Measurements from ENCODE around the gene UGT1A10.

UGT1A10 gene

GRCh38 chr2:233789554-233789953 is 153.3 kb downstream of the UGT1A10 start:
- no peak for DNase-seq

DNA sequence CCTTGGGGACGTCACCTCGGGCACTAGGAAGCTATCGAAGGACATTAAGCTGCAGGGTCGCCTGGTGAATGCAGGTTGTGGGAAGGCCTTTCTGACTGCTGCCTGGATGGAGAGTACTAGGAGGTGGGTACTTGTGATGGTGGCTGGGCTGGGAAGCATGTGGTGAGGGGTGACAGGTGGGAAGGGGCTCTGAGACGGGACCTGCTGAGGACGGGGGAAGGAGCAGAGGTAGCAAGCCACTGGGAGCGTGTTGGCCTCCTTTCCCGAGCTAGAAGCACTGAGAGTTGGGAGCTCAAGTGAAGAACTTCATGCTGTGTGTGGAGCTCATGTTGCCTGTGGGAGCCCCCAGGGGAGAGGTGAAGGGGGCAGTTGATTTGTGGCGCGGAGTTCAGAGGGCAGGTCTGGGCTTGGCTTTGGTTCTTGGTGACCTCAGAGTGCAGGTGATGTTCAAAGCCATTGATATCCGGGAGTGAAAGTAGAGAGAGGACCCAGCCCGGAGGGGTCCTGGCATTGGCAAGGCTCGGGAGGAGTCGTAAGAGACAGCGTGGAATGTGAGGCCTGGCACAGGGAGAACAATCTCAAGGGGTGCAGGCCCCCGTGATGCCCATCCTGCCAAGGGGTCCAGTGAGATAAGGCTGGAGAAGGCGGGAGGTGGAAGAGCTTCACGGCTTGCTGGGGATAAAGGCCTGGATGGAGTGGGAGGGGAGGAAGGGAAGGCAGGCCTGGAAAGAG is 155.1 kb downstream of the UGT1A10 start:
- no peak for DNase-seq

GRCh38 chr2:233791883-233792329 is 155.7 kb downstream of the UGT1A10 start:
- DNase-seq, result no peak

GRCh38 chr2:233792720-233793119 is 156.5 kb downstream of the UGT1A10 start:
- DNase-seq, result no peak

DNA sequence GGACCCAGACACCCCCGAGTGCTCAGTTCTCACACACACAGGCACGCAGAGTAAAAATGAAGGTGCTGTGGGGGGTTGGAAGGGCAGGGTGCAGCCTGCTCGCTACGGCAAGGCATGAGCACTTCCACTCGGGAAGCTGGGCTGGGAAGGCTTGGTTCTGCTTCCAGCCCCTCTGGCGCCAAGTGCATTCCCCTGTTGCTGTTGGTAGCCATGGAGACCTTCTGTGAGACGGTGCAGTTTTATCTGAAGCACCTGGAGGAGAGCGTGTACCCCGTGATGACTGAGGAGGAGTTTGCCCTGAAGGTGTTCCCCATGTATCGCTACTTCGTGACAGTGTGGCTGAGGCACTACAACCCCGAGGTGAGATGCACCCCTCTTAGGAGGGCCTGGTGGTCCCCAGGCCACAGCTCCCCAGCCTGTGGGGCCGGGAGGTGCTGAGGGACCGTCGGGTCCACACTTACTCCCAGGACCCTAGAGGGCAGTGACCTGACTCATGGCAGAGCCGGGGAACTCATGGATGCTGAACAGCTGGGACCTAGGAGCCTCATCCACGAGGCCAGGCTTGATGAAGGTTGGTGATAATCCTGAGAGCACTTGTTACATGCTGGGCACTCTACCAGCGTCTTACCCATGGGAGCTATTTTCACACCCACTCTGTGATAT is 157.3 kb downstream of the UGT1A10 start:
- no peak for DNase-seq

- no peak for DNase-seq
Observed at GRCh38 chr2:233794128-233794658, 157.9 kb downstream of the UGT1A10 start.

DNA sequence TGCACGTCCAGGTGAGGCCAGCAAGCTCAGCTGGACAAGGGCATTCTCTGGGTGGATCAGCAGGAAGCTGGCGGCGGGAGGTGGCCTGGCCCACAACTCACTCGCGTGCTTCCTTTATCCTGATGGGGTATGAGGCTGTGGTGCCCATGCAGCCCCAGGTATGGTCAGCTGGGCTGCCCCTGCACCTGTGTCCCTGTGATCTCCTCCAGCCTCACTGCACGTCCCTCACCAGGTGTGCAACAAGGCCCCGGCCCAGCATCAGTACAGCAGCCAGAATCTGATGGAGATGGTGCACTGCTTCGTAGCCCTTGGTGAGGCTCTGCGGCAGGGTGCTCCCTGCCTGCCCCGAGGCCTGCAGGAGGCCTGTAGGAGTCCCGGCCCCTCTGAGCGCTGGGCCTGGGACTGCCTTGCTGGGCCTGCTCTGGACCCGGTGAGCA is 159.5 kb downstream of the UGT1A10 start:
- DNase-seq, result no peak

DNA sequence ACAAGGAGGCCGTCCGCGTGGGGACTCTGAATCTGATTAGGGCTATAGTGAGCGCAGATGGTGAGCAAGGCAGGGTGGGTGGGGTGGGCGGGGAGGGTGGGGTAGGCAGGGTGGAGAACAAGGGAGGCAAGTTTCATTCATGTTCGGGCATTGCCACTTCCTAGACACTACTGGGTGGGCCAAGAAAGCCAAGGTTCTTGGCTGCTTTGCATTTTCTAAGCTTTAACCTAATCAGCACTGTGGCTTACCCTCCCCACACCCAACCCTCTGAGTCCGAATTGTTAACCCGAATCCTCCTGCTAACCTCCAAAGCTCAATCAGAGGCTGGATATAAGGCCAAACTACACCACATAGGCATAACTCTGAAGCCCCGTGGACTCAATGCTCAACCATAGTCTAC is 160.0 kb downstream of the UGT1A10 start:
- no peak for DNase-seq

DNA sequence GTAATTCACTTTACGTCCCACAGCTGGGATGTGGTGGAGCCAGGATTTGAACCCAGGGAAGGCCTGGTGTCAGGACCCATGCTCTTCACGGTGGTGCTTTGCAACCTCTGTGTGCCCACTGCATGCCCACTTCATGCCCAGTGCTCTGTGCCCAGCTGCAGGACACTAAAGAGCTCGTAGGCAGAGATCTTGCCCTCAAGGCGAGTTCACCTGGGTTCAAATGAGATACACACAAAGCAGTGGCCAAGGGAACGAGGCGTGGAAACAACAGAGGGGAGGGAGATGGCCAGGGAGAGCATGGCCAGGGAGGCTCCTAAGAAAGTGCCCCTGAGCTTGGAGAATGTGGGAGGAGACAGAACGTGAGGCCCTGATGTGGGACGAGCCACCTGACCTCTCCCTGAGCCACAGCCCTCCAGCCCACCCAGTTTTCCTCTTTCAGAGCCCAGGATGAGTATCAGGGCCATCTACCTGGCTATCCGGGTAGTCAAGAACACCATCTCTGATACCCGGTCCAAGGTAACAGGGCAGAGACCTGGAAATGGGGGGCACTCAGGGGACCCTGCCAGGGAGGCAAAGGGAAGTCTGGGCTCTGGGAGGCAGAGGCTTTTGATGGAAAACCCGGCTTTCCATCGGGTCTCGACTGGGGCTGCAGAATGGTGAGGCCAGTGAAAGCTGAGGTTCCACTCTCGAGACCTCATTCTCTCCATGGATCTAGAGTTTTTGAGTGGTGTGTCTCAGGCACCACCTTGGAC is 162.3 kb downstream of the UGT1A10 start:
- DNase-seq, result no peak

- no peak for DNase-seq
Observed at GRCh38 chr2:233799087-233799665, 162.9 kb downstream of the UGT1A10 start.

DNA sequence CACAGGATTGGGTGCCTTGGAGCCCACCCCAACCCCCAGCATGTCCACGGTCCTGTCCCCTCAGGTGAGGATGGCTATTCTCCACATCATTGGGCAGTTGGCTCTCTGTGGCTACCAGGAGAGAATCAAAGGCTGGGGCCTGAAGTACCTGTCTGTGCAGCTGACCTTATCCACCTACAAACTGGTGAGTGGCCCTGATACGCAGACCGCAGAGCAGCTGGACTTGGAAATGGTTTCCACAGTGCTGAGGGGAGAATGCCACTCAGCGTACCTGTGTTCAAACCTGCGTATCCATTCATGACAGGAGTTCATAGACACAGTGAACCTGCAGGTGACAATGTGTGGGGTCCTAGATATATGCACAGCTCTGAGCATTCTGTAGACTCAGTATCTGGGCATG is 163.5 kb downstream of the UGT1A10 start:
- no peak for DNase-seq

DNA sequence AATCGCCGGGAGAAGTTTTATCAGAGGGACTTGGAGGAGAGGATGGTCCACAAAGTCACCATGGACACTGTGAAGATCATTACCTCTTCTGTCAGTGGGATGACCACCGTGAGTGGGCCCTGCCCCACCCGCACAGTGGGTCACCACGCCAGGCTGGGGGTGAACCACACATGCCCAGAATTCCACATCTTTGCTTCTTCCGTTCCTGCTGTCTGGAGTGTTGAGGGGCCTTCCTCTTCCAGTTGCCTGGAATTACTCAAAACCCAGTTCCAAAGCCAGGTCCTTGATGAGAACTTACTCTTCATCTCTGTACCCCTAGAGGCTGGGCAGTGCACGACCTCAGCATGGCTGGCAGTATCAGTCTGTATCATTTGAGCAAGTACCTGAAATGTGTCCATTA is 164.0 kb downstream of the UGT1A10 start:
- no peak for DNase-seq

DNA sequence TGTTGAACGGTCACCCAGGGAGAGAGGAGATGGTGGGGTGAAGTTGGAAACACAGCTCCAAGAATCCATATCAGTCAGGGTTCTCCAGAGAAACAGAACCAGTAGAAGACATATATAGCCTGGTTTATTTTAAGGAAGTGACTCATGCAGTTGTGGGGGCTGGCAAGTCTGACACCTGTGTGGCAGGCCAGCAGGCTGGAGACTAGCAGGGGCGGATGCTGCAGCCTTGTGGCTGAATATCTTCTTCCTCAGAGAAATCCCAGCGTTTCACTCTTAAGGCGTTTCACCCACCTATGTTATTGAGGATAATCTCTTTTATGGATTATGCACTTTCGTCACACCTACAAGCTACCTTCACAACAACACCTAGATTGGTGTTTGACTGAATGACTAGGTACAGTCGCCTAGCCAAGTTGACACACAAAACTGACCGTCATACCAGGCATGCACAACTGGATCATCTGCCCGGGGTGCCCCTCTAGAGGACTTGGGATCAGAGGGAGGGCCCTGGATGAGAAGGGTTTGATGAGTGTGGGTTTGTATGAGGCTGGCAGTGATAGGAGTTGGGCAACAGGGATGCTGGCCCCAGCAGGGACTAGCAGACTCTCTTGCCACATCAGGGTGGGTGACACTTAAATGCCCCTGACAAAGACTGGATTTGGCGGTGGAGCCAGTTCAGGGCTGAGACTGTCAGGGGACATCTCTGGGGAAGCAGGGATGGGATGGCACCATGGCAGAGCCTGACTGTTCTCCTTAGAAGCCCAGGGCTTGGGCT is 165.3 kb downstream of the UGT1A10 start:
- DNase-seq, result no peak

- DNase-seq, result no peak
Observed at GRCh38 chr2:233802132-233802815, 166.0 kb downstream of the UGT1A10 start.

DNA sequence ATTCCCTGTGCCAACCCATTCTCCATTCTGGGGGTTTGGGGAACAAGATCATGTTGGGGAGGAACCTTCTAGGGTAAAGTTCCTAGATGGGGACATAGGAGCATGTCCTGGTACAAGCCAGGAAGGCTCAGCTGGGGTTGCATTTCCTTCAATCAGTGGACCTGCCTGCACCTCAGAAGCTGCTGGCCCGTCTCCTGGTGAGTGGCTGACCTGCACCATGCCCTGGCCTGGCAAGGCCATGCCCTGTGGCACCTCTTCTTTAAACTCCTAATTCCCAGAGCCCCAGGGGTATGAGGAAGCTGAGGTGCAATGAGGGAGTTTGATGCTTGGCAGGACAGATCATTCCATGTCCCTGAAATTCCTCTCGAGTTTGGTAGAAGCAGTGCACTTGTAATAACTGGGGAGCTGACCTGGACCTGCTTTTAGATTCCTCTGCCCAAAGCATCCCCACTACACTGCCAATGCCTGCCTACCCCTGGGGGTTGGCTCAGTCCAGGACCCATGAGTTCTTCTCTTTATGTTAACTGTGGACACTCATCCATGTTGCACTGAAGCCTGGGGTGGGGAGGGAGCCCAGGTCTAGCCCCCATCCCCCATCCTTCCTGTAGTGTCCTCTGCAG is 167.2 kb downstream of the UGT1A10 start:
- no peak for DNase-seq

DNA sequence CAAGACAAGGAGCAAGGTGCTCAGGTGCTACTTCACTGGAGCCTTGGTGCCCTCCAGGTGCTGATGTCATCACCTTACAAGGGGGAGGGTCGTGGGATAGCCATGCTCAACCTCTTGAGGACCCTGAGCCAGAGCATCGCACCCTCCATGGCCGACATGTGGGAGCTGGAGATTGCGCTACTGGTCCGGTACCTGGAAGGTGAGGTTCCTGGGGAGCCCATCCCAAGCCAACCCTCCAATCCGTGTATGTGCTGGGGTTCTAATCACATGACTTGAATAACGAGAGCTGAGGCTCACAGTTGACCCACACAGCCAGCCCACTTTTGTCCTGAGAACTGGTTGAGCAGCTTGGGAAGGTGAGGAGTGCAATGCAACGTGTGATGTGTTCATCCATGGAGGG is 167.7 kb downstream of the UGT1A10 start:
- no peak for DNase-seq

GRCh38 chr2:233807215-233807865 is 171.1 kb downstream of the UGT1A10 start:
- no peak for DNase-seq

DNA sequence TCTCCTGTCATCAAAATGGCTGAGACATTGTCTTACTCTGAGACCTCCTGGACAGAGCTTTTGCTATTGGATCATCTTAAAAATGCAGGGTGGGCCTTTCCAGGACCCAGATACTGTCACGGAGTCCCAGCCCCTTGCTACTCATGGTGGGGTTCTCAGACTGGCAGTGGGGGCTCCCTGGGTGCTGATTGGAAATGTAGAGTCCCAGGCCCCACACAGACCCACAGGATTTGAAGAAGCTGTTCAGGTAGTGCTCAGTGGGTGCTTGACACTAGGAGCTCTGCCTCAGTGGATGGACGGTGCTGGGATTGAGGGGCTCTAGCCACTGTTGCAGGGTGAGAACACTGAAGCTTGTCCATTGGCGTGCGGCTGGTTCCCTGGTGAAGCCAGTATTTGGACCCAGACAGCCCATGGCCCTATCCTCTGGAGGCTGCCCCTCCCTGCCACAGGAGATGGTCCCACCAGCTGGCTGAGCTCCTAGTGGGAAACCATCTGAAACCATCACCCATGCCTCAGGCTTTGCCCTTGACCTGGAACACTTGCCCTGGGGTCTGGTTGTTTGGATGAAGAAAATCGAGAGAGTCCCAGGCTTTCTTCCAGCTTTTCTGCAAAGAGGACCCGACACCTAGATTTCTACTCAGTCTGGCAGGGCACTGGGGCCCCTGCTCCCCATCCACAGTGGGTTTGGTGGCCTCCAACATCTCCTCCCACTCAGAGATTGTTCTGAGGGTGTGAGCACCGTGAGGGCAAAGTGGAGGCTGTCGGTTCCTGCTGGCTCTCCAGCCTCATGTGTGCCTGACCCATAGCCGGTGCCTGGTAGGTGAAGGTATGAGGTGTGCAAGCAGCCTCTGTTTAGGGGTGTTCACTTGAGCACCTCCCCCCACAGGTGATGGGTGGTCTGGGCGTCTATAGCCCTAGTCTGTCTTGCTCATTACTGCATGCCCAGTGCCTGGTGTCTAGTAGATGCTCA is 172.0 kb downstream of the UGT1A10 start:
- no peak for DNase-seq

DNA sequence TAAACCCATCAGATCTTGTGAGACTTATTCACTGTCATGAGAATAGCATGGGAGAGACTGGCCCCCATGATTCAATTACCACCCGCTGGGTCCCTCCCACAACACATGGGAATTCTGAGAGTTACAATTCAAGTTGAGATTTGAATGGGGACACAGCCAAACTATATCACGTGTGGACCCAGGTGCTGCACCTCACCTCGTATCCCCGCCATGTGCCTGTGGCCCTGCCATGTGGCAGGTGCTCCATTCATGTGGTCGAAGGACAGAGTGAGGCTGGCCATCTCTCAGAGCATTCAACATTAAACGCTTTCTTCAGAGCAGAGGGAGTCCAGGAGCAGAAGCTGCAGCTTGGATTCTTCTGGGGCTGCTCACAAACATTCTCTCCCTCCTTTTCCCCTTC is 174.1 kb downstream of the UGT1A10 start:
- DNase-seq, result no peak
